Peyer's patch (tissue), 4 donors: Measurements from ENCODE around the gene OR2S2. TPM values are rescaled to one million over a fixed set of nuclear protein-coding genes. Genes with fewer than 3 reads are reported as not detected.
A peak's percentile ranks its signal among the peaks of the same experiment; 100 is the strongest.

Experiments used
- DNase-seq, 3 donors: peaks; one replicate each; pipeline ENCODE4 v3.0.0-alpha.2; 2017 to 2019
- H3K27ac ChIP-seq, 4 donors: fragments of 200-600 bp; sonication (generic); one replicate each; pipeline ENCODE4 v1.5.1; 2016 to 2019
- H3K27me3 ChIP-seq, 2 donors: fragments of 200-600 bp; sonication (generic); one replicate each; pipeline ENCODE4 v1.5.1; 2019
- H3K36me3 ChIP-seq, 3 donors: fragments of 200-600 bp; sonication (generic); one replicate each; pipeline ENCODE4 v1.5.1; 2016 to 2019
- H3K4me1 ChIP-seq, 4 donors: fragments of 200-600 bp; sonication (generic); one replicate each; pipeline ENCODE4 v1.5.1; 2016 to 2019
- H3K4me3 ChIP-seq, 4 donors: fragments of 200-600 bp; sonication (generic); 1 replicate in 3 of 4; 2 replicates in 1 of 4; pipeline ENCODE4 v1.5.1; 2016 to 2019; ENCODE audit warnings: mild to moderate bottlenecking in 1 of 4
- H3K9me3 ChIP-seq, 4 donors: fragments of 200-600 bp; sonication (generic); one replicate each; pipeline ENCODE4 v1.5.1; 2016 to 2019; ENCODE audit warnings: mild to moderate bottlenecking in 1 of 4
- POLR2A ChIP-seq, 2 donors: fragments of 450-650 bp; IDR thresholded peaks; one replicate each; pipeline ENCODE4 v1.5.1; 2017; ENCODE audit warnings: antibody characterized with exemption in 2 of 2, mild to moderate bottlenecking in 2 of 2, moderate library complexity in 2 of 2
- total RNA-seq, 4 donors: library from RNA; depleted of rRNA; stranded (reverse); fragments of >200 nt; gene quantifications; one replicate each; pipeline ENCODE4 v1.1.0, GENCODE V29; 2016
- TF ChIP-seq, protein P1 (sequence below), 6 experiments: fragments of 450-650 bp in 4 of 6; fragments of 200-600 bp in 2 of 6; sonication (generic) in 1 of 6; IDR thresholded peaks; one replicate each; pipeline ENCODE4 v1.5.1; 2017 to 2019; ENCODE audit warnings: antibody characterized with exemption in 6 of 6, mild to moderate bottlenecking in 3 of 6, moderate library complexity in 1 of 6

Gene OR2S2
- total RNA-seq, 4 donors from 2014 or later: not detected

DNA sequence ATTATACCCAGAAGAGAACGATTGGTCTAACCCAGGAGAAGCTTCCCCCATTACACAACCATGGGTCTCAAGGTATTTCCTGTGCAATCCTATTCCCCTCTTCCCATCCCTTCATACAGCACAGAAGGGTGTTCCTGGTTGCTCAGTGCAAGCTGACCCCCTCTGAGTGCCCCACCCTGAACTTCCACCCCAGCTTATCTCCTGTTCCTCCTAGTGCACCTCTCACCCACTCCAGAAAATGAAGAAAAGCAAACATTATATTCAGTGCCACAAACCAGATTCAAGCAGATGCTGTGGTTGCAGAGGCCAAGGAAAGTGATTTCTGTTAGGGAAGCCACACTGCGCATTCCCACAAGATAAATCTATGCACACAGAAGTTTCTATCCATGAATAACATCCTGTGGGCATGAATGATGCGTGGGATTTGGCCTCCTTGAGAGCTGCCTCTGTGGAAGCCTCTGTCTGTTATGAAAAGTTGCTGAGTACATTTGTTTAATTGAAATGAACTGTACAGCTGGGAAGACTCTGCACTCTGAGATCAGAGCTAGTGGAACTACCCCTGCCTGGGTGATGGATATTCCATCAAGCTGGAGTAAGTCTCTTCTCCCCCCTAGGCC, 2.2 kb upstream of the OR2S2 start:
- no peak overlapping the region for H3K27ac ChIP-seq
- no peaks in the 10 kb centered on the region for H3K27me3 ChIP-seq
- no peak for DNase-seq
- H3K4me3 ChIP-seq: no peak overlapping the region
- no peaks in the 10 kb centered on the region for H3K9me3 ChIP-seq
- no peak for TF ChIP-seq POLR2A (IDR thresholded peaks at IDR 0.05)
- TF ChIP-seq, protein P1, sequence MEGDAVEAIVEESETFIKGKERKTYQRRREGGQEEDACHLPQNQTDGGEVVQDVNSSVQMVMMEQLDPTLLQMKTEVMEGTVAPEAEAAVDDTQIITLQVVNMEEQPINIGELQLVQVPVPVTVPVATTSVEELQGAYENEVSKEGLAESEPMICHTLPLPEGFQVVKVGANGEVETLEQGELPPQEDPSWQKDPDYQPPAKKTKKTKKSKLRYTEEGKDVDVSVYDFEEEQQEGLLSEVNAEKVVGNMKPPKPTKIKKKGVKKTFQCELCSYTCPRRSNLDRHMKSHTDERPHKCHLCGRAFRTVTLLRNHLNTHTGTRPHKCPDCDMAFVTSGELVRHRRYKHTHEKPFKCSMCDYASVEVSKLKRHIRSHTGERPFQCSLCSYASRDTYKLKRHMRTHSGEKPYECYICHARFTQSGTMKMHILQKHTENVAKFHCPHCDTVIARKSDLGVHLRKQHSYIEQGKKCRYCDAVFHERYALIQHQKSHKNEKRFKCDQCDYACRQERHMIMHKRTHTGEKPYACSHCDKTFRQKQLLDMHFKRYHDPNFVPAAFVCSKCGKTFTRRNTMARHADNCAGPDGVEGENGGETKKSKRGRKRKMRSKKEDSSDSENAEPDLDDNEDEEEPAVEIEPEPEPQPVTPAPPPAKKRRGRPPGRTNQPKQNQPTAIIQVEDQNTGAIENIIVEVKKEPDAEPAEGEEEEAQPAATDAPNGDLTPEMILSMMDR (IDR thresholded peaks at IDR 0.05): no peak
- H3K36me3 ChIP-seq: no peaks in the 10 kb centered on the region
- H3K4me1 ChIP-seq: no peaks in the 10 kb centered on the region

DNA sequence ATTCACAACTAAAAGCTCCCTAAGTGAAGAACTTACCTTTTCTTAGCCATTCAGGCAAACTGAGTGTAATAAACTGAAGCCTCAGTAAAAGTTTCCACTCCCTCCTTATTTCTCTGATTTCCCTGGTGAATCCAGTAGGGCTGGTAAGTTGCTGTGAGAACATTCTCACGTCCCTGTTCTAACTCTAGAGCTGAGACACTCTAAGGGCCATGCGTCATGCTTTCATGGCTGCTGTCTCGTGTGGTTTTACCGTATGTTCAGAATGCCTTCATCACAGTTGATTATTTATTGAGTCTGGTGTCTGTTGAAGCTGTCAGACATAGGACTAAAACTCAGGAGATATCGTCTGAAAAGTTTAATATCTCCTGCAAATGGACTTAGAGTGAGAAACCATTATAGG, 1.3 kb downstream of the OR2S2 start:
- Histone ChIP-seq H3K4me3 (no peak overlapping the region), H3K27me3 (no peaks in the 10 kb centered on the region), H3K27ac (no peak overlapping the region), H3K36me3 (no peaks in the 10 kb centered on the region), H3K4me1 (no peaks in the 10 kb centered on the region), H3K9me3 (no peaks in the 10 kb centered on the region)
- DNase-seq: no peak
- TF ChIP-seq POLR2A (IDR thresholded peaks at IDR 0.05): no peak
- TF ChIP-seq, protein P1 (IDR thresholded peaks at IDR 0.05): no peak

DNA sequence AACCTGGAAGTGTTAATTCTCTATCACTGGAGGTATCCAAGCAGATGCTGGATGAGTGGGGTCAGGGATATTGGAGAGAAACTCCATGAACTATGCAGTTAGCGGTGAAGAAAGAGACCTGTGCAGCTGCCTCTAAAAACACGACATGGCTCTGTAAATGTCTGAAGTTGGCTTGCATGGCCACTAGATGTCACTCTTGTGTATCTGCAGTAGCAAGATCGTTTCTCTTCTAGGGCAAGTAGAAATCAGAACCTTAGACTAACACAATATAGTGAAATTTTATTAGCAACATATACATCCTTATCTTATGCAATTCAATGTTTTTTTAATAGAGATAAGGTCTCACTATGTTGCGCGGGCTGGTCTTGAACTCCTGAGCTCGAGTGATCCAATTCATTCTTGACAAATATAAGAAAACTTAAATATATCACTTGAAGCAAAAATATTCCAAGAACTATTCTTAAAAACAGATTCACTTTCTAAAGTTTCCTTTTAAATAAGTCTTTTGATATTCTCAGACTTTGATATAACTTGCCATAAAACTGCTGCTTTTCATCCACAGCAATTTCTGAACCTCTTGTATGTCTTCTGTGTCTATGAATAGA, 2.9 kb downstream of the OR2S2 start:
- H3K4me1 ChIP-seq: no peaks in the 10 kb centered on the region
- TF ChIP-seq, protein P1 (IDR thresholded peaks at IDR 0.05): peak; percentile 57 to 96 (median 90)
- TF ChIP-seq POLR2A (IDR thresholded peaks at IDR 0.05): no peak

DNA sequence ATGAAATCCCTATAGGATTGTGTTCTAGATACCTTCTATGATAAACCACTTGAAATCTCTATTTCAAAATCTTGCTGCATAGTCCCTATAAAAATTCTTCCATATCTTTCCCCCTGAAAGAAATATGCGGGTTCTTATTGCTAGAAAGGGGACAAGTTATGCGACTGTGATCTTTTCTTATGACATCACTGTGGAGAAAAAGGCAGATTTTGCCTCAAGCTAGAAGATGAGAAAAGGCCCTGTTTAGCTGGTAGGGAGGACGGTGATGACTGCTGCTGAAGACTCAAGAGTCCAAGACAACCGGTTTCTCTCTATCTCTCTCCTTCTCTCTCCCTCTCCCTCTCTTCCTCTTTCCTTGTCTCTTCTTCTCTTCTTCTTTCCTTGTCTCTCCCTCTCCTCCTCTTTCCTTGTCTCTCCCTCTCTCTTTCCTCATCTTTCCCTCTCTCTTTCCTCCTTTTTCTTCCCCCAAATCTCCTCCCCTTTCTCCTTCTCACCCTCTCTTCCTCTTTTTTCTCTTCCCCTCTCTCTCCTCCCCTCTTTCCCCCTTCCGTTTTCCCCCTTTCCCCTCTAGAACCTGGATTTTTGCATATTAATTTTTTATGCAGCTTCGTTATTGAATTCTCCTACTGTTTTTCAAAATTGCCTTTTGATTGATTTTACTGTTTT, 5.3 kb downstream of the OR2S2 start:
- Histone ChIP-seq H3K27ac (no peak overlapping the region), H3K9me3 (no peaks in the 10 kb centered on the region), H3K36me3 (no peaks in the 10 kb centered on the region), H3K4me3 (no peak overlapping the region), H3K27me3 (no peaks in the 10 kb centered on the region), H3K4me1 (peaks cover 0 to 6% (median 0%) of the 10 kb centered on the region in 4 donors)
- TF ChIP-seq, protein P1 (IDR thresholded peaks at IDR 0.05): no peak
- no peak for DNase-seq

More for the DNA sequence above, 2.9 kb downstream of the OR2S2 start:
- Histone ChIP-seq H3K9me3 (no peaks in the 10 kb centered on the region), H3K36me3 (no peaks in the 10 kb centered on the region), H3K4me3 (no peak overlapping the region), H3K27me3 (no peaks in the 10 kb centered on the region), H3K27ac (no peak overlapping the region)
- peak in 2 of 3 donors; percentile 56 to 82 for DNase-seq

DNA sequence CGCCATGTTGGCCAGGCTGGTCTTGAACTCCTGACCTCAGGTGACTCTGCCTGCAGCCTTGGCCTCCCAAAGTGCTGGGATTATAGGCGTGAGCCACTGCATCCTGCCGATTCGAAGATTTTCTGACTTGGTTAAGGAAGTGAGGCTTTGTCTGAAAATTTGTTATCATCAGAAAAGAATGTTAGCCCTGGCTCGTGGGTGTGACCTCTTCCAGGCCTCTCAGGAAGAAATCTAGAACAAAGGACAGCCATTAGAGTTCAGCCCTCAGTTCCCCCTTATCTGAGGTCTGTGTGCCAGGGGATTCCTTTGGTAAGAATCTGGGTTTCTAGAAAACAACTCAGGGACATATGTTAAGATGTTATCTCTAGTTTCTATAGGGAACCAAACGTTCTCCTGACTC, 6.2 kb downstream of the OR2S2 start:
- Histone ChIP-seq H3K9me3 (no peaks in the 10 kb centered on the region), H3K4me3 (no peak overlapping the region), H3K27me3 (no peaks in the 10 kb centered on the region), H3K27ac (no peak overlapping the region), H3K4me1 (peaks cover 0 to 6% (median 0%) of the 10 kb centered on the region in 4 donors), H3K36me3 (no peaks in the 10 kb centered on the region)
- TF ChIP-seq, protein P1 (IDR thresholded peaks at IDR 0.05): no peak
- TF ChIP-seq POLR2A (IDR thresholded peaks at IDR 0.05): no peak
- DNase-seq: no peak
